GM23338 (cell line): Measurements from ENCODE around the gene RAB4A. TPM values are rescaled to one million over a fixed set of nuclear protein-coding genes. Genes with fewer than 3 reads are reported as not detected.

ENCODE experiments used
- ATAC-seq: fragments of 200-7000 bp; cut with Tn5 transposase; 3 replicates; pipeline ENCODE4 v1.9.1; 2020
- DNase-seq: peaks from one replicate; pipeline ENCODE4 v3.0.0-alpha.2; 2015; ENCODE audit warnings: low spot score
- H2AFZ ChIP-seq: fragments of 200-600 bp; sonication (generic); 2 replicates; pipeline ENCODE4 v1.8.0; 2016; ENCODE audit warnings: antibody characterized with exemption, mild to moderate bottlenecking, moderate library complexity
- H3F3A ChIP-seq: fragments of 200-600 bp; sonication (generic); replicated peaks from 2 replicates; pipeline ENCODE4 v1.8.0; 2017; ENCODE audit warnings: antibody characterized with exemption, mixed run types, low read depth
- H3K27ac ChIP-seq: fragments of 200-600 bp; sonication (generic); 2 replicates; pipeline ENCODE4 v1.6.1; 2016; ENCODE audit warnings: low read depth
- H3K27me3 ChIP-seq: fragments of 200-600 bp; sonication (generic); 2 replicates; pipeline ENCODE4 v1.8.0; 2016; ENCODE audit warnings: mild to moderate bottlenecking, mixed run types, moderate library complexity; ENCODE audit not compliant: insufficient read depth
- H3K36me3 ChIP-seq: fragments of 200-600 bp; sonication (generic); 2 replicates; pipeline ENCODE4 v1.8.0; 2016; ENCODE audit warnings: mild to moderate bottlenecking; ENCODE audit not compliant: insufficient read depth
- H3K4me1 ChIP-seq: fragments of 200-600 bp; sonication (generic); 2 replicates; pipeline ENCODE4 v1.8.0; 2016; ENCODE audit warnings: mild to moderate bottlenecking, moderate library complexity; ENCODE audit not compliant: insufficient read depth
- H3K4me2 ChIP-seq: fragments of 200-600 bp; sonication (generic); 2 replicates; pipeline ENCODE4 v1.7.1; 2017; ENCODE audit warnings: mixed run types
- H3K4me3 ChIP-seq: fragments of 200-600 bp; sonication (generic); 2 replicates; pipeline ENCODE4 v1.6.1; 2016; ENCODE audit warnings: mixed run types
- H3K79me2 ChIP-seq: fragments of 200-600 bp; sonication (generic); replicated peaks from 2 replicates; pipeline ENCODE4 v1.8.0; 2017; ENCODE audit warnings: mild to moderate bottlenecking; ENCODE audit not compliant: insufficient read depth
- H3K9me2 ChIP-seq: fragments of 200-600 bp; sonication (generic); 2 replicates; pipeline ENCODE4 v1.8.0; 2017; ENCODE audit not compliant: insufficient read depth
- H4K20me1 ChIP-seq: fragments of 200-600 bp; sonication (generic); replicated peaks from 2 replicates; pipeline ENCODE4 v1.8.0; 2017; ENCODE audit warnings: mild to moderate bottlenecking; ENCODE audit not compliant: insufficient read depth
- H3K27ac Mint-ChIP-seq: 2 replicates; pipeline ENCODE4 v1.8.0; 2020; ENCODE audit warnings: inconsistent platforms, mild to moderate bottlenecking, moderate library complexity, mixed read lengths
- H3K27me3 Mint-ChIP-seq: 3 replicates; pipeline ENCODE4 v1.8.0; 2022; ENCODE audit warnings: low read depth, mild to moderate bottlenecking, moderate library complexity, mixed read lengths, inconsistent platforms; ENCODE audit not compliant: insufficient read depth, poor library complexity
- H3K36me3 Mint-ChIP-seq: 3 replicates; pipeline ENCODE4 v1.8.0; 2021; ENCODE audit warnings: low read depth, mild to moderate bottlenecking, inconsistent platforms, moderate library complexity, mixed read lengths
- H3K4me1 Mint-ChIP-seq: 3 replicates; pipeline ENCODE4 v1.8.0; 2020; ENCODE audit warnings: mild to moderate bottlenecking, inconsistent platforms, mixed read lengths
- H3K4me3 Mint-ChIP-seq: 3 replicates; pipeline ENCODE4 v1.8.0; 2021; ENCODE audit warnings: moderate library complexity, mild to moderate bottlenecking, inconsistent platforms, mixed read lengths
- H3K9me3 Mint-ChIP-seq: 3 replicates; pipeline ENCODE4 v1.8.0; 2020; ENCODE audit warnings: moderate library complexity, mild to moderate bottlenecking, inconsistent platforms, mixed read lengths
- CREB1 ChIP-seq: fragments of 250-450 bp; sonication (Bioruptor Pico); IDR thresholded peaks from 2 replicates; pipeline ENCODE4 v1.5.0; 2020; ENCODE audit warnings: low read depth, mild to moderate bottlenecking, moderate library complexity
- EZH2 ChIP-seq: fragments of 200-600 bp; sonication (generic); IDR thresholded peaks from one replicate; pipeline ENCODE4 v1.8.0; 2017; ENCODE audit warnings: antibody characterized with exemption, mild to moderate bottlenecking, low read depth; ENCODE audit not compliant: unreplicated experiment
- EZH2phosphoT487 ChIP-seq: fragments of 200-600 bp; sonication (generic); IDR thresholded peaks from one replicate; pipeline ENCODE4 v1.8.1; 2018; ENCODE audit warnings: antibody characterized with exemption; ENCODE audit not compliant: unreplicated experiment
- JUNB ChIP-seq: IDR thresholded peaks from one replicate; pipeline ENCODE4 v1.6.1; 2016; ENCODE audit warnings: antibody characterized with exemption; ENCODE audit not compliant: unreplicated experiment
- NANOG ChIP-seq: IDR thresholded peaks from 2 replicates; pipeline ENCODE4 v1.6.1; 2016; ENCODE audit warnings: antibody characterized with exemption, borderline replicate concordance
- POLR2AphosphoS5 ChIP-seq: IDR thresholded peaks from 2 replicates; pipeline ENCODE4 v1.6.1; 2016; ENCODE audit warnings: antibody characterized with exemption, low read depth
- STAT1 ChIP-seq: IDR thresholded peaks from one replicate; pipeline ENCODE4 v1.6.1; 2016; ENCODE audit warnings: antibody characterized with exemption; ENCODE audit not compliant: unreplicated experiment
- ZNF114 ChIP-seq: fragments of 250-450 bp; sonication (Bioruptor Pico); IDR thresholded peaks from 2 replicates; pipeline ENCODE4 v1.5.0; 2020; ENCODE audit warnings: mild to moderate bottlenecking, moderate library complexity
- ZNF331 ChIP-seq: fragments of 250-450 bp; sonication (Bioruptor Pico); IDR thresholded peaks from 2 replicates; pipeline ENCODE4 v1.5.0; 2020; ENCODE audit warnings: low read depth, mild to moderate bottlenecking, moderate library complexity
- polyA plus RNA-seq: library from polyadenylated mRNA; unstranded; fragments of >200 nt; fragmentation: Nextera tagmentation; extraction: Ambion mirVana; gene quantifications from 2 replicates; pipeline ENCODE4 v1.2.1, GENCODE V29; 2016
- total RNA-seq: library from RNA; depleted of rRNA; stranded (reverse); fragments of >200 nt; shearing (Covaris generic); gene quantifications from 2 replicates; pipeline ENCODE4 v1.2.3, GENCODE V29; 2014
- TF ChIP-seq, protein P1 (sequence below): IDR thresholded peaks from 2 replicates; pipeline ENCODE4 v1.6.1; 2016; ENCODE audit warnings: antibody characterized with exemption
- TF ChIP-seq, protein P2 (sequence below), 2 experiments: fragments of 200-600 bp in 1 of 2; sonication (generic) in 1 of 2; conservative IDR thresholded peaks; 2 replicates each; pipeline versions ENCODE4 v1.5.1 to v1.6.1; 2016 to 2017; ENCODE audit warnings: antibody characterized with exemption in 2 of 2, low read depth in 2 of 2, mild to moderate bottlenecking in 2 of 2, moderate library complexity in 1 of 2
- TF ChIP-seq, protein P3 (sequence below): fragments of 250-450 bp; sonication (Bioruptor Pico); IDR thresholded peaks from 2 replicates; pipeline ENCODE4 v1.5.0; 2020; ENCODE audit warnings: mild to moderate bottlenecking, moderate library complexity
- TF ChIP-seq, protein P4 (sequence below): IDR thresholded peaks from one replicate; pipeline ENCODE4 v1.6.1; 2018; ENCODE audit warnings: antibody characterized with exemption; ENCODE audit not compliant: unreplicated experiment

RAB4A gene
- total and polyA plus RNA-seq, 2 experiments from 2014 or later: 37.5 to 50.8 TPM

DNA sequence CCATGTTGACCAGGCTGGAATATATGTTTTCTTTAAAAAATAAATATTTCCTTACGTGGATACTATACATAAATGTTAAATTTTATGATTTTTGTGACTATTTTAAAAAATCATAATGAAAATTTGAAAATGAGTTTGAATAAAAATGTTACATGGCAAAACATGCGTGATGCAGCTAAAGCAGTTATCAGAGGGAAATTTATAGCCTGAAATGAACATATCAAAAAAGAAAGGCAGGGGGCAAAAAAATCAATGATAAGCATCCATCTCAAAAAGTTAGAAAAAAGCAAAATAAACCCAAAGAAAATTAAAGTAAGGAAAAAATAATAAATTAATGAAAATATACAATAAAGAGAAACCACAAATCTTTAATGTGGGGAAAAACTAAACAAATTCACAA, 63.4 kb downstream of the RAB4A start:
- peaks cover 40% of the 10 kb centered on the region for H3K79me2 ChIP-seq
- no peak overlapping the region for H3K27ac ChIP-seq
- H3K4me2 ChIP-seq: no peak overlapping the region
- no peak overlapping the region for H3K4me3 ChIP-seq
- H2AFZ ChIP-seq: no peak overlapping the region
- TF ChIP-seq EZH2phosphoT487: no peak
- no peak for TF ChIP-seq EZH2
- TF ChIP-seq, protein P1, sequence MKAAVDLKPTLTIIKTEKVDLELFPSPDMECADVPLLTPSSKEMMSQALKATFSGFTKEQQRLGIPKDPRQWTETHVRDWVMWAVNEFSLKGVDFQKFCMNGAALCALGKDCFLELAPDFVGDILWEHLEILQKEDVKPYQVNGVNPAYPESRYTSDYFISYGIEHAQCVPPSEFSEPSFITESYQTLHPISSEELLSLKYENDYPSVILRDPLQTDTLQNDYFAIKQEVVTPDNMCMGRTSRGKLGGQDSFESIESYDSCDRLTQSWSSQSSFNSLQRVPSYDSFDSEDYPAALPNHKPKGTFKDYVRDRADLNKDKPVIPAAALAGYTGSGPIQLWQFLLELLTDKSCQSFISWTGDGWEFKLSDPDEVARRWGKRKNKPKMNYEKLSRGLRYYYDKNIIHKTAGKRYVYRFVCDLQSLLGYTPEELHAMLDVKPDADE: no peak
- TF ChIP-seq, protein P2, sequence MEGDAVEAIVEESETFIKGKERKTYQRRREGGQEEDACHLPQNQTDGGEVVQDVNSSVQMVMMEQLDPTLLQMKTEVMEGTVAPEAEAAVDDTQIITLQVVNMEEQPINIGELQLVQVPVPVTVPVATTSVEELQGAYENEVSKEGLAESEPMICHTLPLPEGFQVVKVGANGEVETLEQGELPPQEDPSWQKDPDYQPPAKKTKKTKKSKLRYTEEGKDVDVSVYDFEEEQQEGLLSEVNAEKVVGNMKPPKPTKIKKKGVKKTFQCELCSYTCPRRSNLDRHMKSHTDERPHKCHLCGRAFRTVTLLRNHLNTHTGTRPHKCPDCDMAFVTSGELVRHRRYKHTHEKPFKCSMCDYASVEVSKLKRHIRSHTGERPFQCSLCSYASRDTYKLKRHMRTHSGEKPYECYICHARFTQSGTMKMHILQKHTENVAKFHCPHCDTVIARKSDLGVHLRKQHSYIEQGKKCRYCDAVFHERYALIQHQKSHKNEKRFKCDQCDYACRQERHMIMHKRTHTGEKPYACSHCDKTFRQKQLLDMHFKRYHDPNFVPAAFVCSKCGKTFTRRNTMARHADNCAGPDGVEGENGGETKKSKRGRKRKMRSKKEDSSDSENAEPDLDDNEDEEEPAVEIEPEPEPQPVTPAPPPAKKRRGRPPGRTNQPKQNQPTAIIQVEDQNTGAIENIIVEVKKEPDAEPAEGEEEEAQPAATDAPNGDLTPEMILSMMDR (conservative IDR thresholded peaks at IDR 0.05; ENCODE audit: low read depth in 2 of 2): no peak
- no peak for TF ChIP-seq CREB1 (CRISPR knock-in tag)
- TF ChIP-seq STAT1: no peak
- no peak for TF ChIP-seq NANOG
- TF ChIP-seq, protein P3, sequence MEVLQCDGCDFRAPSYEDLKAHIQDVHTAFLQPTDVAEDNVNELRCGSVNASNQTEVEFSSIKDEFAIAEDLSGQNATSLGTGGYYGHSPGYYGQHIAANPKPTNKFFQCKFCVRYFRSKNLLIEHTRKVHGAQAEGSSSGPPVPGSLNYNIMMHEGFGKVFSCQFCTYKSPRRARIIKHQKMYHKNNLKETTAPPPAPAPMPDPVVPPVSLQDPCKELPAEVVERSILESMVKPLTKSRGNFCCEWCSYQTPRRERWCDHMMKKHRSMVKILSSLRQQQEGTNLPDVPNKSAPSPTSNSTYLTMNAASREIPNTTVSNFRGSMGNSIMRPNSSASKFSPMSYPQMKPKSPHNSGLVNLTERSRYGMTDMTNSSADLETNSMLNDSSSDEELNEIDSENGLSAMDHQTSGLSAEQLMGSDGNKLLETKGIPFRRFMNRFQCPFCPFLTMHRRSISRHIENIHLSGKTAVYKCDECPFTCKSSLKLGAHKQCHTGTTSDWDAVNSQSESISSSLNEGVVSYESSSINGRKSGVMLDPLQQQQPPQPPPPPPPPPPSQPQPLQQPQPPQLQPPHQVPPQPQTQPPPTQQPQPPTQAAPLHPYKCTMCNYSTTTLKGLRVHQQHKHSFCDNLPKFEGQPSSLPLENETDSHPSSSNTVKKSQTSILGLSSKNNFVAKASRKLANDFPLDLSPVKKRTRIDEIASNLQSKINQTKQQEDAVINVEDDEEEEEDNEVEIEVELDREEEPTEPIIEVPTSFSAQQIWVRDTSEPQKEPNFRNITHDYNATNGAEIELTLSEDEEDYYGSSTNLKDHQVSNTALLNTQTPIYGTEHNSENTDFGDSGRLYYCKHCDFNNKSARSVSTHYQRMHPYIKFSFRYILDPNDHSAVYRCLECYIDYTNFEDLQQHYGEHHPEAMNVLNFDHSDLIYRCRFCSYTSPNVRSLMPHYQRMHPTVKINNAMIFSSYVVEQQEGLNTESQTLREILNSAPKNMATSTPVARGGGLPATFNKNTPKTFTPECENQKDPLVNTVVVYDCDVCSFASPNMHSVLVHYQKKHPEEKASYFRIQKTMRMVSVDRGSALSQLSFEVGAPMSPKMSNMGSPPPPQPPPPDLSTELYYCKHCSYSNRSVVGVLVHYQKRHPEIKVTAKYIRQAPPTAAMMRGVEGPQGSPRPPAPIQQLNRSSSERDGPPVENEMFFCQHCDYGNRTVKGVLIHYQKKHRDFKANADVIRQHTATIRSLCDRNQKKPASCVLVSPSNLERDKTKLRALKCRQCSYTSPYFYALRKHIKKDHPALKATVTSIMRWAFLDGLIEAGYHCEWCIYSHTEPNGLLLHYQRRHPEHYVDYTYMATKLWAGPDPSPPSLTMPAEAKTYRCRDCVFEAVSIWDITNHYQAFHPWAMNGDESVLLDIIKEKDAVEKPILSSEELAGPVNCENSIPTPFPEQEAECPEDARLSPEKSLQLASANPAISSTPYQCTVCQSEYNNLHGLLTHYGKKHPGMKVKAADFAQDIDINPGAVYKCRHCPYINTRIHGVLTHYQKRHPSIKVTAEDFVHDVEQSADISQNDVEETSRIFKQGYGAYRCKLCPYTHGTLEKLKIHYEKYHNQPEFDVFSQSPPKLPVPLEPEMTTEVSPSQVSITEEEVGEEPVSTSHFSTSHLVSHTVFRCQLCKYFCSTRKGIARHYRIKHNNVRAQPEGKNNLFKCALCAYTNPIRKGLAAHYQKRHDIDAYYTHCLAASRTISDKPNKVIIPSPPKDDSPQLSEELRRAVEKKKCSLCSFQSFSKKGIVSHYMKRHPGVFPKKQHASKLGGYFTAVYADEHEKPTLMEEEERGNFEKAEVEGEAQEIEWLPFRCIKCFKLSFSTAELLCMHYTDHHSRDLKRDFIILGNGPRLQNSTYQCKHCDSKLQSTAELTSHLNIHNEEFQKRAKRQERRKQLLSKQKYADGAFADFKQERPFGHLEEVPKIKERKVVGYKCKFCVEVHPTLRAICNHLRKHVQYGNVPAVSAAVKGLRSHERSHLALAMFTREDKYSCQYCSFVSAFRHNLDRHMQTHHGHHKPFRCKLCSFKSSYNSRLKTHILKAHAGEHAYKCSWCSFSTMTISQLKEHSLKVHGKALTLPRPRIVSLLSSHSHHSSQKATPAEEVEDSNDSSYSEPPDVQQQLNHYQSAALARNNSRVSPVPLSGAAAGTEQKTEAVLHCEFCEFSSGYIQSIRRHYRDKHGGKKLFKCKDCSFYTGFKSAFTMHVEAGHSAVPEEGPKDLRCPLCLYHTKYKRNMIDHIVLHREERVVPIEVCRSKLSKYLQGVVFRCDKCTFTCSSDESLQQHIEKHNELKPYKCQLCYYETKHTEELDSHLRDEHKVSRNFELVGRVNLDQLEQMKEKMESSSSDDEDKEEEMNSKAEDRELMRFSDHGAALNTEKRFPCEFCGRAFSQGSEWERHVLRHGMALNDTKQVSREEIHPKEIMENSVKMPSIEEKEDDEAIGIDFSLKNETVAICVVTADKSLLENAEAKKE (CRISPR knock-in tag): no peak
- TF ChIP-seq ZNF331 (CRISPR knock-in tag): no peak
- TF ChIP-seq, protein P4, sequence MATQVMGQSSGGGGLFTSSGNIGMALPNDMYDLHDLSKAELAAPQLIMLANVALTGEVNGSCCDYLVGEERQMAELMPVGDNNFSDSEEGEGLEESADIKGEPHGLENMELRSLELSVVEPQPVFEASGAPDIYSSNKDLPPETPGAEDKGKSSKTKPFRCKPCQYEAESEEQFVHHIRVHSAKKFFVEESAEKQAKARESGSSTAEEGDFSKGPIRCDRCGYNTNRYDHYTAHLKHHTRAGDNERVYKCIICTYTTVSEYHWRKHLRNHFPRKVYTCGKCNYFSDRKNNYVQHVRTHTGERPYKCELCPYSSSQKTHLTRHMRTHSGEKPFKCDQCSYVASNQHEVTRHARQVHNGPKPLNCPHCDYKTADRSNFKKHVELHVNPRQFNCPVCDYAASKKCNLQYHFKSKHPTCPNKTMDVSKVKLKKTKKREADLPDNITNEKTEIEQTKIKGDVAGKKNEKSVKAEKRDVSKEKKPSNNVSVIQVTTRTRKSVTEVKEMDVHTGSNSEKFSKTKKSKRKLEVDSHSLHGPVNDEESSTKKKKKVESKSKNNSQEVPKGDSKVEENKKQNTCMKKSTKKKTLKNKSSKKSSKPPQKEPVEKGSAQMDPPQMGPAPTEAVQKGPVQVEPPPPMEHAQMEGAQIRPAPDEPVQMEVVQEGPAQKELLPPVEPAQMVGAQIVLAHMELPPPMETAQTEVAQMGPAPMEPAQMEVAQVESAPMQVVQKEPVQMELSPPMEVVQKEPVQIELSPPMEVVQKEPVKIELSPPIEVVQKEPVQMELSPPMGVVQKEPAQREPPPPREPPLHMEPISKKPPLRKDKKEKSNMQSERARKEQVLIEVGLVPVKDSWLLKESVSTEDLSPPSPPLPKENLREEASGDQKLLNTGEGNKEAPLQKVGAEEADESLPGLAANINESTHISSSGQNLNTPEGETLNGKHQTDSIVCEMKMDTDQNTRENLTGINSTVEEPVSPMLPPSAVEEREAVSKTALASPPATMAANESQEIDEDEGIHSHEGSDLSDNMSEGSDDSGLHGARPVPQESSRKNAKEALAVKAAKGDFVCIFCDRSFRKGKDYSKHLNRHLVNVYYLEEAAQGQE: no peak
- no peak for TF ChIP-seq ZNF114
- TF ChIP-seq POLR2AphosphoS5: no peak
- TF ChIP-seq JUNB: no peak
- no peaks in the 10 kb centered on the region for H3K36me3 ChIP-seq
- H3K4me3 Mint-ChIP-seq: no peak overlapping the region
- H3F3A ChIP-seq: no peaks in the 10 kb centered on the region
- no peaks in the 10 kb centered on the region for H3K4me1 ChIP-seq
- H3K36me3 Mint-ChIP-seq: peaks cover 9% of the 10 kb centered on the region
- DNase-seq: no peak
- peaks cover 2% of the 10 kb centered on the region for H3K27me3 Mint-ChIP-seq
- H4K20me1 ChIP-seq: peaks cover 7% of the 10 kb centered on the region
- no peak overlapping the region for H3K27ac Mint-ChIP-seq
- no peak for ATAC-seq
- H3K4me1 Mint-ChIP-seq: peaks cover 5% of the 10 kb centered on the region; the same call in 1 of the 3 replicates
- no peaks in the 10 kb centered on the region for H3K9me3 Mint-ChIP-seq
- H3K27me3 ChIP-seq: no peaks in the 10 kb centered on the region
- H3K9me2 ChIP-seq: no peaks in the 10 kb centered on the region
